H9 (cell line): Measurements from ENCODE around the gene PC. TPM values are rescaled to one million over a fixed set of nuclear protein-coding genes. Genes with fewer than 3 reads are reported as not detected.

Source experiments
- DNase-seq: peaks from one replicate; pipeline ENCODE4 v3.0.0-alpha.2; 2017
- H2AFZ ChIP-seq: one replicate; pipeline ENCODE4 v1.6.1; 2013; ENCODE audit warnings: mild to moderate bottlenecking, low read length, control low read depth, moderate library complexity
- H2AK5ac ChIP-seq: 2 replicates; pipeline ENCODE4 v1.6.1; 2013; ENCODE audit warnings: low read length, control low read depth, mixed read lengths; ENCODE audit not compliant: insufficient read length
- H2BK120ac ChIP-seq: one replicate; pipeline ENCODE4 v1.6.1; 2013; ENCODE audit warnings: low read depth, mild to moderate bottlenecking, low read length, control low read depth, inconsistent platforms; ENCODE audit not compliant: poor library complexity, severe bottlenecking
- H2BK12ac ChIP-seq: 2 replicates; pipeline ENCODE4 v1.6.1; 2013; ENCODE audit warnings: low read length, control low read depth, mixed read lengths, low read depth; ENCODE audit not compliant: insufficient read length
- H2BK15ac ChIP-seq: 2 replicates; pipeline ENCODE4 v1.6.1; 2013; ENCODE audit warnings: low read depth, low read length, control low read depth
- H2BK20ac ChIP-seq: one replicate; pipeline ENCODE4 v1.6.1; 2013; ENCODE audit warnings: low read depth, mild to moderate bottlenecking, low read length, control low read depth, inconsistent platforms; ENCODE audit not compliant: poor library complexity, severe bottlenecking
- H2BK5ac ChIP-seq: 2 replicates; pipeline ENCODE4 v1.6.1; 2013; ENCODE audit warnings: low read length, control low read depth, mixed read lengths; ENCODE audit not compliant: insufficient read length
- H3K14ac ChIP-seq: 2 replicates; pipeline ENCODE4 v1.6.1; 2013; ENCODE audit warnings: low read length, control low read depth; ENCODE audit not compliant: insufficient read depth
- H3K18ac ChIP-seq: 2 replicates; pipeline ENCODE4 v1.6.1; 2013; ENCODE audit warnings: low read depth, mild to moderate bottlenecking, mixed read lengths, low read length, control low read depth; ENCODE audit not compliant: insufficient read length
- H3K23ac ChIP-seq: 2 replicates; pipeline ENCODE4 v1.6.1; 2013; ENCODE audit warnings: low read length, control low read depth, mixed read lengths, low read depth; ENCODE audit not compliant: insufficient read length
- H3K23me2 ChIP-seq: 2 replicates; pipeline ENCODE4 v1.6.1; 2013; ENCODE audit warnings: low read depth, mild to moderate bottlenecking, mixed read lengths, low read length, control low read depth; ENCODE audit not compliant: insufficient read length, poor library complexity, severe bottlenecking
- H3K27ac ChIP-seq: 2 replicates; pipeline ENCODE4 v1.5.1; 2013; ENCODE audit warnings: low read length, control low read depth, mixed read lengths, low read depth; ENCODE audit not compliant: insufficient read length
- H3K27me3 ChIP-seq: 2 replicates; pipeline ENCODE4 v1.6.1; 2013; ENCODE audit warnings: low read length, control low read depth, inconsistent platforms; ENCODE audit not compliant: insufficient read depth
- H3K4ac ChIP-seq: 2 replicates; pipeline ENCODE4 v1.6.1; 2013; ENCODE audit warnings: low read depth, mild to moderate bottlenecking, control low read depth, inconsistent platforms, low read length, moderate library complexity
- H3K4me1 ChIP-seq: 2 replicates; pipeline ENCODE4 v1.6.1; 2013; ENCODE audit warnings: low read length, control low read depth, inconsistent platforms; ENCODE audit not compliant: insufficient read depth
- H3K4me2 ChIP-seq: 2 replicates; pipeline ENCODE4 v1.6.1; 2013; ENCODE audit warnings: low read length, control low read depth, mixed read lengths; ENCODE audit not compliant: insufficient read length, insufficient read depth
- H3K56ac ChIP-seq: 2 replicates; pipeline ENCODE4 v1.6.1; 2013; ENCODE audit warnings: low read depth, mild to moderate bottlenecking, mixed read lengths, low read length, control low read depth; ENCODE audit not compliant: insufficient read length
- H3K79me1 ChIP-seq: 2 replicates; pipeline ENCODE4 v1.6.1; 2013; ENCODE audit warnings: low read depth, mild to moderate bottlenecking, moderate library complexity, low read length, control low read depth, inconsistent platforms; ENCODE audit not compliant: insufficient read depth, poor library complexity, severe bottlenecking
- H3K79me2 ChIP-seq: 2 replicates; pipeline ENCODE4 v1.6.1; 2013; ENCODE audit warnings: low read length, control low read depth, inconsistent platforms; ENCODE audit not compliant: insufficient read depth
- H3K9ac ChIP-seq: 2 replicates; pipeline ENCODE4 v1.6.1; 2013; ENCODE audit warnings: low read length, control low read depth, mixed read lengths; ENCODE audit not compliant: insufficient read length; ENCODE audit errors: extremely low read depth
- H3K9me3 ChIP-seq: one replicate; pipeline ENCODE4 v1.6.1; 2013; ENCODE audit warnings: low read depth, low read length, inconsistent platforms; ENCODE audit not compliant: control insufficient read depth
- H3T11ph ChIP-seq: one replicate; pipeline ENCODE4 v1.6.1; 2013; ENCODE audit warnings: mild to moderate bottlenecking, low read length, control low read depth, inconsistent platforms
- H4K20me1 ChIP-seq: one replicate; pipeline ENCODE4 v1.6.1; 2013; ENCODE audit not compliant: control insufficient read depth, insufficient read length, insufficient read depth
- H4K5ac ChIP-seq: 2 replicates; pipeline ENCODE4 v1.6.1; 2013; ENCODE audit warnings: low read depth, mild to moderate bottlenecking, mixed read lengths, low read length, control low read depth; ENCODE audit not compliant: insufficient read length
- H4K8ac ChIP-seq: replicated peaks from 2 replicates; pipeline ENCODE4 v1.6.1; 2013; ENCODE audit warnings: low read length, control low read depth, mixed read lengths, low read depth; ENCODE audit not compliant: insufficient read length
- H4K91ac ChIP-seq: 2 replicates; pipeline ENCODE4 v1.6.1; 2013; ENCODE audit warnings: low read depth, mild to moderate bottlenecking, moderate library complexity, mixed read lengths, low read length, control low read depth; ENCODE audit not compliant: insufficient read length
- H3K27ac Mint-ChIP-seq, 3 experiments: 2 replicates in 2 of 3; 3 replicates in 1 of 3; pipeline ENCODE4 v1.8.0; 2020 to 2021; ENCODE audit warnings: mixed read lengths in 3 of 3, mild to moderate bottlenecking in 1 of 3, moderate library complexity in 1 of 3
- H3K27me3 Mint-ChIP-seq: 2 replicates; pipeline ENCODE4 v1.8.0; 2021; ENCODE audit warnings: low read depth, mild to moderate bottlenecking, moderate library complexity, mixed read lengths
- H3K36me3 Mint-ChIP-seq, 3 experiments: 2 replicates in 2 of 3; 3 replicates in 1 of 3; pipeline ENCODE4 v1.8.0; 2020 to 2021; ENCODE audit warnings: low read depth in 3 of 3, mixed read lengths in 3 of 3; ENCODE audit not compliant: insufficient read depth in 1 of 3
- H3K4me1 Mint-ChIP-seq, 2 experiments: 2 replicates each; pipeline ENCODE4 v1.8.0; 2020; ENCODE audit warnings: mixed read lengths in 2 of 2
- H3K4me3 Mint-ChIP-seq, 2 experiments: 2 replicates in 1 of 2; 3 replicates in 1 of 2; pipeline ENCODE4 v1.8.0; 2020 to 2021; ENCODE audit warnings: mild to moderate bottlenecking in 2 of 2, mixed read lengths in 2 of 2, moderate library complexity in 1 of 2
- H3K9me3 Mint-ChIP-seq, 2 experiments: 2 replicates in 1 of 2; 3 replicates in 1 of 2; pipeline ENCODE4 v1.8.0; 2020; ENCODE audit warnings: mild to moderate bottlenecking in 2 of 2, mixed read lengths in 2 of 2, moderate library complexity in 1 of 2
- CTCF ChIP-seq: fragments of 200-600 bp; sonication (generic); conservative IDR thresholded peaks from 3 replicates; pipeline ENCODE4 v1.8.0; 2021; ENCODE audit warnings: antibody characterized with exemption, mild to moderate bottlenecking
- WGBS: extraction: QIAGEN DNeasy Blood & Tissue Kit; methylation state at CpG from one replicate; pipeline ENCODE4 v1.1.7; 2013; ENCODE audit warnings: missing lambda C conversion rate, low lambda C conversion rate, mixed read lengths; ENCODE audit not compliant: insufficient read length; ENCODE audit errors: extremely low coverage; 5-methylcytosine and 5-hydroxymethylcytosine counted together
- total RNA-seq: library from RNA; stranded (reverse); gene quantifications from 2 replicates; pipeline ENCODE4 v1.2.1, GENCODE V29; 2021

The PC gene
- total RNA-seq, 1 experiment from 2014 or later: 32.6 TPM

GRCh38 chr11:66910016-66910415, 48.2 kb downstream of the PC start:
- Histone ChIP-seq H3K23me2 (no peaks in the 10 kb centered on the region), H3K27ac (no peak overlapping the region), H2BK5ac (no peak overlapping the region), H3K4ac (no peak overlapping the region), H3K9me3 (no peaks in the 10 kb centered on the region), H3K79me1 (no peaks in the 10 kb centered on the region), H4K91ac (no peak overlapping the region), H3K4me1 (peaks cover 17% of the 10 kb centered on the region; the same call in 1 of the 2 replicates), H3K4me2 (no peak overlapping the region), H4K5ac (no peak overlapping the region), H2BK20ac (no peak overlapping the region), H3K27me3 (no peaks in the 10 kb centered on the region), H3T11ph (no peak overlapping the region), H3K9ac (no peak overlapping the region), H3K79me2 (no peaks in the 10 kb centered on the region), H3K56ac (no peak overlapping the region), H2AFZ (no peak overlapping the region), H4K8ac (no peak overlapping the region), H4K20me1 (no peaks in the 10 kb centered on the region), H3K23ac (no peak overlapping the region), H2BK12ac (no peak overlapping the region), H3K14ac (no peak overlapping the region), H2BK15ac (no peak overlapping the region), H3K18ac (no peak overlapping the region), H2AK5ac (no peak overlapping the region), H2BK120ac (no peak overlapping the region)
- no peaks in the 10 kb centered on the region for H3K27me3 Mint-ChIP-seq
- H3K27ac Mint-ChIP-seq: peak overlapping the region in 1 of 3 experiments; percentile 30; a peak in 1 of 7 replicates
- no CpG with 5 or more reads among the region's 10 CpGs for WGBS
- H3K4me3 Mint-ChIP-seq: no peak overlapping the region; a peak in 1 of 5 replicates
- H3K4me1 Mint-ChIP-seq: peaks cover 54 to 62% of the 10 kb centered on the region in 2 experiments
- DNase-seq: no peak
- peaks cover 0 to 3% (median 0%) of the 10 kb centered on the region in 3 experiments; a peak in 1 of 7 replicates for H3K36me3 Mint-ChIP-seq
- H3K9me3 Mint-ChIP-seq: no peaks in the 10 kb centered on the region
- TF ChIP-seq CTCF: no peak
